Cardiac septum (tissue), 1 donor: ENCODE data around the gene CLIC3. TPM values are rescaled to one million over a fixed set of nuclear protein-coding genes. Genes with fewer than 3 reads are reported as not detected.

Experiments
- DNase-seq: peaks from one replicate; pipeline ENCODE4 v3.0.0-alpha.2; 2020; ENCODE audit warnings: low spot score
- intact Hi-C: fragments of 100-400 bp; cut with DNase I; formaldehyde crosslinking; loops from one replicate; pipeline ENCODE4 v1.14.0; 2022
- total RNA-seq: library from RNA; stranded (reverse); fragmentation: NEBNext Ultra II Directional; extraction: Animal tissue kit (Norgen Biotek cat#: 25700); gene quantifications from one replicate; pipeline ENCODE4 v1.2.1, GENCODE V29; 2021
- donor health status: DM: no; HTN: no; CAD: no.

CLIC3 gene
- total RNA-seq, 1 donor from 2014 or later: 12.9 TPM

DNA sequence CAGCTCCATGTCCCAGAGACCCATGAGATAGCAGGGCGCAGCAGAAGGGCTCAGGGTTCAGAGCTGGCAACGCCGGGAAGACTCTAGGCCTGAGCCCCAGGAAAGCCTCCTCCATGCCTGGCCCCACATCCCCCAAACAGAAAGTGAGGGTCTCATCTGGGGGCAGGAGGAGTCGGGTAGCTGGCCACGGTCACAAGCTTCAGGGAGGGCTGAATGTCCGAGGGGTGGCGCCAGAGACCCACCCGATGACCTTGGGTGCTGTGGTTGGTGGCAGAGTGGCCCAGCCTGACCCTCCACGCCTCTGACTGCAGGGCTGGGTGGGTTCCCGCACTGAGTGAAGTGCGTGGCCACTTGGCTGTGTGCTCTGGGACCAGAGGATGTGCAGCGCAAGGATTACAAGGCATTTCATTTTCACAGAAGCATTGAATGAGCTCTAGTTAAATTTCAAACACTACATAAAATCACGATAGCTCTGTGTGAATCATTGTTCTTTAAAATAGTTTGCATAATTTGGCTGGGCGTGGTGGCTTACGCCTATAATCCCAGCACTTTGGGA is 48.3 kb downstream of the CLIC3 start:
- intact Hi-C loops: loop anchor here (2.0 kb wide), 1 partner anchor 87 kb away; no protein-coding TSS in a partner anchor
- no peak for DNase-seq

DNA sequence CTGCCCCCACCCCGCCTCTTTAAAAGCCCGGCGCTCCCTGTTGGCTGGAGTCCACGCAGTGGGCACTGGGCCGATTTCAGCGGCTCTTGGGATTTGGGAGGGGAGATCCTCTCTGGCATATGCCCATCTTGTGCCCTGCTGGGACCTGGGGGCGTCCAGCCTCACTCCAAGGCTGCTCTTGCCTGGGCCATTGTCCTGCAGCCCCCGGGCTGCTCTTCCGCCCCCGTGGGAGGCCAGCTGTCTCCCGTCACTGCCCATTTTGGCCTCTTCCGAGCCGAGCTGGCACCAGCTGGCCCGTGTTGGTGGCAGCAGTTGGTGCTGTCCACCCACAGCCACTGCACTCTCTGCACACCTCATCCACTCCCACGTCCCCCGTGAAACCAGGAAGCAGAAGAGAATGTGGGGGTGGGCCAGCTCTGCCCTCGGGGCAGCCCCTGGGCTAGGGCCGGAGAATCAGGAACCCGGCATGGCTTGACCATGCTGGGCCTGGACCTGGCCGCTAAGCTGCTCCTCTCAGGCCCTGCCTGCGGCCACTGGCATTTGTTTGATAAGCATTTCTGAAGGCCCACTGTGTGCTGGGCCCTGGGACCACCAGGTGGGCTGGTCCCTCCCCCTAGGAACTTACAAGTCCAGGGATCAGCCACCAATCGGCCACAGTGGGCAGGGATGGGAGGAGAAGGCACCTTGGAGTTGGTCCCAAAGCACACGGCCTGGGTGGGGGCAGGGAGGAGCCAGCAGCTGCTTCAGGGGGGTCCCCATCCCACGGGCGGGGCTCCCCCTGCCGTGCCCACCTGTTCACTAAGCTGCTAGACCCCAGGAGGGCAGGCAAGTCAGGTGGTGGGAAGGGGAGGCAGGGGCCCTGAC is 49.1 kb downstream of the CLIC3 start:
- no peak for DNase-seq
- intact Hi-C loops: no loop called here

DNA sequence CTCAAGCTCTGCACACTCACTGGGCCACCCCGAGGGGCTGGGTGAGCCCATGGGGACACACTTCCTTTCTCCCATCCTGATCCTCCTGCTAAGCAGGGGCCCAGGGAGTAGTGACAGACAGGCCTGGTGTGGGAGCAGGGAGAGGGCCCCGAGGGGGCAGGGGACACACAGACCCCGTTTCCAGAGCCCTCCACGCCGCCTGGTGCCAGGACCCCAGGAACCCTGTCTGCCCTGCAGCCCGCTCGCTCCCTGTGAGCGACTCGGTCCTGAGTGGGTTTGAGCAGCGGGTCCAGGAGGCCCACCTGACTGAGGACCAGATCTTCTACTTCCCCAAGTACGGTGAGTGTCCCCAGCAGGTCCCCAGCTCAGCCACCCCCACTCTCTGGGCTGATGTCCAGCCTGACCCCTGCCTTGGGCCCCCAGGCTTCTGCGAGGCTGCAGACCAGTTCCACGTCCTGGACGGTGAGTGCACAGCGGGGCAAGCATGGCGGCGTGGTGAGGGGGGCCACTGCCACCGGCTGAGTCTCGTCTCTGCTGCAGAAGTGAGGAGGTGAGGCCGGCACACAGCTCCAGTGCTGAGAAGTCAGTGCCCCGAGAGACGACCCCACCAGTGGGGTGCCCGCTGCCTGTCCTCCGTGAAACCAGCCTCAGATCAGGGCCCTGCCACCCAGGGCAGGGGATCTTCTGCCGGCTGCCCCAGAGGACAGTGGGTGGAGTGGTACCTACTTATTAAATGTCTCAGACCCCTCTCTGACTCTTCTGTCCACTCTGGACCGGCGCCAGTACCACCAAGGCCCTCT is 49.9 kb downstream of the CLIC3 start:
- no peak for DNase-seq
- intact Hi-C loops: no loop called here

DNA sequence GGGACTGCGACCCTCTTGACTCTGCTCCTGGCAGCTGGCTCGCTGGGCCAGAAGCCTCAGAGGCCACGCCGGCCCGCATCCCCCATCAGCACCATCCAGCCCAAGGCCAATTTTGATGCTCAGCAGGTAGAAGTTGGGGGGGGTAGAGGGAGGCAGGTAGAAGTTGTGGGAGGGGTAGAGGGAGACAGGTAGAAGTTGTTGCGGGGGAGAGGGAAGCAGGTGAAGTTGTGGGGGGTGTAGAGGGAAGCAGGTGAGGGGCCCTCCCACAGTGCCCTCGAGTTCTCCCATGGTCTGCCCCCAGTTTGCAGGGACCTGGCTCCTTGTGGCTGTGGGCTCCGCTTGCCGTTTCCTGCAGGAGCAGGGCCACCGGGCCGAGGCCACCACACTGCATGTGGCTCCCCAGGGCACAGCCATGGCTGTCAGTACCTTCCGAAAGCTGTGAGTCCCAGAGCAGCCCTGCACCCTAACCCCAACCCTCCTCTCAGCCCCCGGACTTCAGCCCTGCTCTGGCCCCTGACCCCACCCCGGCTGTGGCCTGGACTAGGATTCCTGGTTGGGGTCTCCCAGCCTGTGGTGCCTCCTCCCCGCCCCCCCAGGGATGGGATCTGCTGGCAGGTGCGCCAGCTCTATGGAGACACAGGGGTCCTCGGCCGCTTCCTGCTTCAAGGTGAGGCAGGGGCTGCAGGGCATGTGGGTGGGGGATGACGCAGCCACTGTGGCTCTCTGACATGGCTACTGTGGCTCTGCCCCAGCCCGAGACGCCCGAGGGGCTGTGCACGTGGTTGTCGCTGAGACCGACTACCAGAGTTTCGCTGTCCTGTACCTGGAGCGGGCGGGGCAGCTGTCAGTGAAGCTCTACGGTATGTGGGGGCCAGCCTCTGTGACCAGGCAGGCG is 50.8 kb downstream of the CLIC3 start:
- no peak for DNase-seq
- intact Hi-C loops: loop anchor here (2.0 kb wide), 2 partner anchors 43 to 155 kb away; partner anchors contain the start of gene TMEM141

Other genes starting within 250 kb of the CLIC3 start
- 4.5 TPM for gene LCN6, start 248.0 kb downstream of the CLIC3 start, total RNA-seq
- not detected for gene LCN8, start 238.3 kb downstream of the CLIC3 start, total RNA-seq
- gene LCN15, start 232.1 kb downstream of the CLIC3 start, total RNA-seq: not detected
- gene TMEM141, start 205.2 kb downstream of the CLIC3 start, total RNA-seq: 62.5 TPM
- 1.6 TPM for gene CCDC183, start 200.2 kb downstream of the CLIC3 start, total RNA-seq
- gene RABL6, start 188.6 kb downstream of the CLIC3 start, total RNA-seq: 66.4 TPM
- gene AJM1, start 154.1 kb downstream of the CLIC3 start, total RNA-seq: 8.6 TPM
- gene PHPT1, start 147.2 kb downstream of the CLIC3 start, total RNA-seq: 296 TPM
- gene MAMDC4, start 144.2 kb downstream of the CLIC3 start, total RNA-seq: 11.0 TPM
- 293 TPM for gene EDF1, start 130.3 kb downstream of the CLIC3 start, total RNA-seq
- gene TRAF2, start 110.1 kb downstream of the CLIC3 start, total RNA-seq: 10.2 TPM
- gene FBXW5, start 51.8 kb downstream of the CLIC3 start, total RNA-seq: 162 TPM
- gene C8G, start 51.3 kb downstream of the CLIC3 start, total RNA-seq: 3.4 TPM
- gene LCN12, start 44.3 kb downstream of the CLIC3 start, total RNA-seq: 20.7 TPM
- gene PTGDS, start 19.1 kb downstream of the CLIC3 start, total RNA-seq: 1,323 TPM
- gene LCNL1, start 13.6 kb downstream of the CLIC3 start, total RNA-seq: 5.9 TPM
- 26.0 TPM for gene PAXX, start 4.1 kb downstream of the CLIC3 start, total RNA-seq
- 41.5 TPM for gene ABCA2, start 31.7 kb upstream of the CLIC3 start, total RNA-seq
- gene FUT7, start 35.5 kb upstream of the CLIC3 start, total RNA-seq: 0.22 TPM
- 96.4 TPM for gene NPDC1, start 49.6 kb upstream of the CLIC3 start, total RNA-seq
- gene ENTPD2, start 57.5 kb upstream of the CLIC3 start, total RNA-seq: 0.92 TPM
- gene SAPCD2, start 74.0 kb upstream of the CLIC3 start, total RNA-seq: 0.11 TPM
- gene UAP1L1, start 80.9 kb upstream of the CLIC3 start, total RNA-seq: 6.5 TPM
- gene MAN1B1, start 90.4 kb upstream of the CLIC3 start, total RNA-seq: 27.2 TPM
- gene DPP7, start 118.2 kb upstream of the CLIC3 start, total RNA-seq: 150 TPM
- gene GRIN1, start 142.6 kb upstream of the CLIC3 start, total RNA-seq: not detected
- gene LRRC26, start 173.5 kb upstream of the CLIC3 start, total RNA-seq: not detected
- gene TMEM210, start 175.5 kb upstream of the CLIC3 start, total RNA-seq: not detected
- gene ANAPC2, start 192.0 kb upstream of the CLIC3 start, total RNA-seq: 32.5 TPM
- gene SSNA1, start 192.1 kb upstream of the CLIC3 start, total RNA-seq: 59.5 TPM
- gene TPRN, start 204.2 kb upstream of the CLIC3 start, total RNA-seq: 13.5 TPM
- 40.6 TPM for gene TMEM203, start 209.1 kb upstream of the CLIC3 start, total RNA-seq
- gene NDOR1, start 209.1 kb upstream of the CLIC3 start, total RNA-seq: 8.0 TPM
- 22.2 TPM for gene RNF208, start 225.7 kb upstream of the CLIC3 start, total RNA-seq
- gene CYSRT1, start 228.6 kb upstream of the CLIC3 start, total RNA-seq: not detected
- gene RNF224, start 230.9 kb upstream of the CLIC3 start, total RNA-seq: not detected
- not detected for gene SLC34A3, start 234.3 kb upstream of the CLIC3 start, total RNA-seq
- gene TUBB4B, start 244.7 kb upstream of the CLIC3 start, total RNA-seq: 304 TPM